ENCODE data around the gene SMARCA4. TPM values are rescaled to one million over a fixed set of nuclear protein-coding genes. Genes with fewer than 3 reads are reported as not detected.
A peak's percentile ranks its signal among the peaks of the same experiment; 100 is the strongest.

The SMARCA4 gene
- total RNA-seq, 1 experiment from 2014 or later: 36.2 TPM

DNA sequence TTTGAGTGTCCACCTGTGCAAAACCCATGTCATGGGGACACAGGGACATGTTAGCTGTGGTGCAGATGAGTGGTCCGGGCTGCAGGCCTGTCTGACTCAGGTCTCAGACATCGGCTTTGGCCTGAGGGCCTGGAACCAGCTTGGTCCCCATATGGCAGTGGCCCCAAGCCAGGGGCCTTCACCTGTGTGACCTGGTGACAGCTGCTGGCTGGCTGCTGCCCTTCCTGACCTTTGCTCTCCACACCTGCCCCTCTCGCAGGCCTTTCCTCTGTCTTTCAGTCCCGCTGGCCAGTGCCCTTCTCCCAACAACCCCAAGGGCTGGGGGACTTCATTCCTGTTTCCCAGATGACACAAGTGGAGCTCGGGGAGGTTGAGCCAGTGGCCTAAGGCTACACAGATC lies 105.5 kb downstream of the SMARCA4 start:
- intact Hi-C loops (cut with micrococcal nuclease; ENCODE audit: unreplicated experiment): no loop called here
- DNase-seq (ENCODE audit: low read depth, low spot score) (no peak), ATAC-seq (no peak)
- in situ Hi-C loops (cut with HindIII; ENCODE audit: low pct_unique_long_range_greater_than_20kb, low sequenced_read_pairs): no loop called here
- ChIA-PET CTCF (no interaction called here), POLR2A (no interaction called here)
- Histone ChIP-seq H3K27me3 (ENCODE audit: control insufficient read depth, insufficient read depth, low read length) (no peaks in the 10 kb centered on the region), H3K36me3 (ENCODE audit: control insufficient read depth, insufficient read depth, low read length) (no peaks in the 10 kb centered on the region), H3K4me1 (ENCODE audit: control insufficient read depth, insufficient read depth, low read length) (no peaks in the 10 kb centered on the region), H3K9me3 (ENCODE audit: control insufficient read depth, insufficient read depth, low read depth, low read length) (no peaks in the 10 kb centered on the region), H3K27ac (ENCODE audit: low read length) (no peak overlapping the region), H3K4me3 (ENCODE audit: low read depth in 2 of 2, low read length in 2 of 2) (no peak overlapping the region)
- TF ChIP-seq, protein P1, sequence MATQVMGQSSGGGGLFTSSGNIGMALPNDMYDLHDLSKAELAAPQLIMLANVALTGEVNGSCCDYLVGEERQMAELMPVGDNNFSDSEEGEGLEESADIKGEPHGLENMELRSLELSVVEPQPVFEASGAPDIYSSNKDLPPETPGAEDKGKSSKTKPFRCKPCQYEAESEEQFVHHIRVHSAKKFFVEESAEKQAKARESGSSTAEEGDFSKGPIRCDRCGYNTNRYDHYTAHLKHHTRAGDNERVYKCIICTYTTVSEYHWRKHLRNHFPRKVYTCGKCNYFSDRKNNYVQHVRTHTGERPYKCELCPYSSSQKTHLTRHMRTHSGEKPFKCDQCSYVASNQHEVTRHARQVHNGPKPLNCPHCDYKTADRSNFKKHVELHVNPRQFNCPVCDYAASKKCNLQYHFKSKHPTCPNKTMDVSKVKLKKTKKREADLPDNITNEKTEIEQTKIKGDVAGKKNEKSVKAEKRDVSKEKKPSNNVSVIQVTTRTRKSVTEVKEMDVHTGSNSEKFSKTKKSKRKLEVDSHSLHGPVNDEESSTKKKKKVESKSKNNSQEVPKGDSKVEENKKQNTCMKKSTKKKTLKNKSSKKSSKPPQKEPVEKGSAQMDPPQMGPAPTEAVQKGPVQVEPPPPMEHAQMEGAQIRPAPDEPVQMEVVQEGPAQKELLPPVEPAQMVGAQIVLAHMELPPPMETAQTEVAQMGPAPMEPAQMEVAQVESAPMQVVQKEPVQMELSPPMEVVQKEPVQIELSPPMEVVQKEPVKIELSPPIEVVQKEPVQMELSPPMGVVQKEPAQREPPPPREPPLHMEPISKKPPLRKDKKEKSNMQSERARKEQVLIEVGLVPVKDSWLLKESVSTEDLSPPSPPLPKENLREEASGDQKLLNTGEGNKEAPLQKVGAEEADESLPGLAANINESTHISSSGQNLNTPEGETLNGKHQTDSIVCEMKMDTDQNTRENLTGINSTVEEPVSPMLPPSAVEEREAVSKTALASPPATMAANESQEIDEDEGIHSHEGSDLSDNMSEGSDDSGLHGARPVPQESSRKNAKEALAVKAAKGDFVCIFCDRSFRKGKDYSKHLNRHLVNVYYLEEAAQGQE (IDR thresholded peaks at IDR 0.05; ENCODE audit: insufficient read depth in 1 of 2, low read depth in 2 of 2, low read length in 1 of 2): no peak
- TF ChIP-seq SIN3A (IDR thresholded peaks at IDR 0.05; ENCODE audit: borderline replicate concordance, insufficient read depth, low read depth, low read length) (no peak), POLR2AphosphoS5 (IDR thresholded peaks at IDR 0.05; ENCODE audit: low read depth, low read length) (no peak), TCF7L2 (IDR thresholded peaks at IDR 0.05; ENCODE audit: low read depth, low read length) (no peak)
- TF ChIP-seq, protein P2, sequence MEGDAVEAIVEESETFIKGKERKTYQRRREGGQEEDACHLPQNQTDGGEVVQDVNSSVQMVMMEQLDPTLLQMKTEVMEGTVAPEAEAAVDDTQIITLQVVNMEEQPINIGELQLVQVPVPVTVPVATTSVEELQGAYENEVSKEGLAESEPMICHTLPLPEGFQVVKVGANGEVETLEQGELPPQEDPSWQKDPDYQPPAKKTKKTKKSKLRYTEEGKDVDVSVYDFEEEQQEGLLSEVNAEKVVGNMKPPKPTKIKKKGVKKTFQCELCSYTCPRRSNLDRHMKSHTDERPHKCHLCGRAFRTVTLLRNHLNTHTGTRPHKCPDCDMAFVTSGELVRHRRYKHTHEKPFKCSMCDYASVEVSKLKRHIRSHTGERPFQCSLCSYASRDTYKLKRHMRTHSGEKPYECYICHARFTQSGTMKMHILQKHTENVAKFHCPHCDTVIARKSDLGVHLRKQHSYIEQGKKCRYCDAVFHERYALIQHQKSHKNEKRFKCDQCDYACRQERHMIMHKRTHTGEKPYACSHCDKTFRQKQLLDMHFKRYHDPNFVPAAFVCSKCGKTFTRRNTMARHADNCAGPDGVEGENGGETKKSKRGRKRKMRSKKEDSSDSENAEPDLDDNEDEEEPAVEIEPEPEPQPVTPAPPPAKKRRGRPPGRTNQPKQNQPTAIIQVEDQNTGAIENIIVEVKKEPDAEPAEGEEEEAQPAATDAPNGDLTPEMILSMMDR (IDR thresholded peaks at IDR 0.05): no peak
- BruUV-seq (replicated peaks): no TSS peak

DNA sequence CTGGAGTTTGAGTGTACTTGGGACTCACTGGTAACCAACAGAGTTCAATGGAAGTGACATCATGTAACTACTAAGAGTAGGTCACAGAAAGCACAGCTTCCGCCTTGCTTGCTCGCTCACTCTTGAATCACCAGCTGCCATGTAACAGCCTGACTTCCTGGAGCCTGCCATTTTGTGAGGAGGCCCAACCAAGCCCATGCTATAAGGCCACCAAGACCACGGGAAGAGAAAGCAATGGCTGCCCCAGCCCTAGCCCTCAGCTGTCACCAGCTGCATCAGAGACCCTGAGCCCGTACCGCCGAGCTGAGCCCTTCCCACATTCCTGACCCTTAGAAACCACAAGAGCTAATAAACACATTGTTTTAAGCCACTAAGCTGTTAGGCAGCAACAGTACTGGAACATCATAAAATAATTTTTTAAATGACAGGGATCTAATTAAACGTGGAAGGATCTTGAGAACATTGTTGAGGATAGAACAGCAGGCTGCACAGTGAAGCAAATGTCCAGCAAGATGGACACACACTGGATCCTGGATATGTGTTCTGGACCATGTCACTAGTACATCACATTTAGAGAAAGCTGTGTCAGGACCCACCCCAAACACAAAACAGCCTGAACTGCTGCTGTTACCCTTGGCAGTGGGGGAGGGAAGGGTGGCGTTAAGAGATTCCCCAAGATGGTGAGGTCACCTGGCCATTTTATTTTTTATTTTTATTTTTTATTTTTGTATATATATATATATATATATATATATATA lies 106.7 kb downstream of the SMARCA4 start:
- ATAC-seq (0 out of 2 replicates have a peak, but pooled peaks have one; percentile 30), DNase-seq (ENCODE audit: low read depth, low spot score) (no peak)
- CTCF ChIA-PET: no interaction called here
- H3K9me3 ChIP-seq (ENCODE audit: control insufficient read depth, insufficient read depth, low read depth, low read length): no peaks in the 10 kb centered on the region
- H3K36me3 ChIP-seq (ENCODE audit: control insufficient read depth, insufficient read depth, low read length): no peaks in the 10 kb centered on the region
- no peak overlapping the region for H3K4me3 ChIP-seq (ENCODE audit: low read depth in 2 of 2, low read length in 2 of 2)
- no peaks in the 10 kb centered on the region for H3K4me1 ChIP-seq (ENCODE audit: control insufficient read depth, insufficient read depth, low read length)
- H3K27ac ChIP-seq (ENCODE audit: low read length): no peak overlapping the region
- no peaks in the 10 kb centered on the region for H3K27me3 ChIP-seq (ENCODE audit: control insufficient read depth, insufficient read depth, low read length)
- POLR2A ChIA-PET: interaction anchor here (0.6 kb wide), 1 partner anchor 14 kb away, joined by 11 read pairs; no protein-coding TSS in a partner anchor
- intact Hi-C loops (cut with micrococcal nuclease; ENCODE audit: unreplicated experiment): no loop called here
- no TSS peak for BruUV-seq (replicated peaks)
- TF ChIP-seq TCF7L2 (IDR thresholded peaks at IDR 0.05; ENCODE audit: low read depth, low read length) (no peak), SIN3A (IDR thresholded peaks at IDR 0.05; ENCODE audit: borderline replicate concordance, insufficient read depth, low read depth, low read length) (no peak), POLR2AphosphoS5 (IDR thresholded peaks at IDR 0.05; ENCODE audit: low read depth, low read length) (no peak)
- TF ChIP-seq, protein P2 (IDR thresholded peaks at IDR 0.05): no peak
- TF ChIP-seq, protein P1 (IDR thresholded peaks at IDR 0.05; ENCODE audit: insufficient read depth in 1 of 2, low read depth in 2 of 2, low read length in 1 of 2): no peak
- in situ Hi-C loops (cut with HindIII; ENCODE audit: low pct_unique_long_range_greater_than_20kb, low sequenced_read_pairs): no loop called here

Measured in Panc1 (cell line).